Stimulated activated memory B cell treated with anti-CD40 and anti-IgM and Interleukin-4, amounts not matched to agents 10 μg/mL and 1 μg/mL and 100 μg/mL, for 72 hours (primary cell): Measurements from ENCODE around the gene KRT82.

Experiments
- ATAC-seq: fragments of 150-1000 bp; cut with Tn5 transposase; 2 replicates; pipeline ENCODE4 v1.10.0; 2021
- H3K27ac Mint-ChIP-seq: one replicate; pipeline ENCODE4 v1.8.0; 2022; ENCODE audit warnings: mild to moderate bottlenecking, mixed read lengths
- H3K27me3 Mint-ChIP-seq: one replicate; pipeline ENCODE4 v1.8.0; 2022; ENCODE audit warnings: mixed read lengths
- H3K36me3 Mint-ChIP-seq: one replicate; pipeline ENCODE4 v1.8.0; 2022; ENCODE audit warnings: mixed read lengths
- H3K4me1 Mint-ChIP-seq: one replicate; pipeline ENCODE4 v1.8.0; 2022; ENCODE audit warnings: mixed read lengths
- H3K4me3 Mint-ChIP-seq: one replicate; pipeline ENCODE4 v1.8.0; 2022; ENCODE audit warnings: mild to moderate bottlenecking, moderate library complexity, mixed read lengths
- H3K9me3 Mint-ChIP-seq: one replicate; pipeline ENCODE4 v1.8.0; 2022; ENCODE audit warnings: mixed read lengths

KRT82 gene

DNA sequence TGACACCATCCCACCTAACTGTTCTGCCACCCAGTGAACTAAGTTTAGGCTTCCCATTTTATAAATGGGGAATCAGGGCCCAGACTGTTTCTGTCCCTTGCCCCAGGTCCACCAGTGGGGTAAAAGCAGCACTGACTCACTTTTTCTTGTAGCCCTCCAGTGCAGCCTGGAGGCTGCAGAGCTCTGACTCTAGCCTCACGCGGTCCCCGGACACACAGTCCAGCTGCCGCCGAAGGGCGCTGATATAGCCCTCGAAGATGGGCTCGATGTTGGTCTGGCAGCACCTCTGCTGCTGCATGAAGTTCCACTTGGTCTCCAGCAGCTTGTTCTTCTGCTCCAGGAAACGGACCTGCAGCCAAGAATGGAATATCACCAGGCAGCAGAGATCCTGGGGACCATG, 2.6 kb downstream of the KRT82 start:
- Mint-ChIP-seq H3K27ac (no peak overlapping the region), H3K9me3 (peaks cover under 1% of the 10 kb centered on the region), H3K4me1 (no peaks in the 10 kb centered on the region), H3K36me3 (no peaks in the 10 kb centered on the region), H3K27me3 (peaks cover 52% of the 10 kb centered on the region), H3K4me3 (no peak overlapping the region)
- ATAC-seq = no peak

GRCh38 chr12:52402873-52403540, 3.1 kb downstream of the KRT82 start:
- Mint-ChIP-seq H3K27ac (no peak overlapping the region), H3K4me1 (no peaks in the 10 kb centered on the region), H3K9me3 (no peaks in the 10 kb centered on the region), H3K4me3 (no peak overlapping the region), H3K27me3 (peaks cover 46% of the 10 kb centered on the region), H3K36me3 (no peaks in the 10 kb centered on the region)
- ATAC-seq = no peak

GRCh38 chr12:52402377-52402776, 3.8 kb downstream of the KRT82 start:
- no peak overlapping the region for H3K27ac Mint-ChIP-seq
- H3K9me3 Mint-ChIP-seq = no peaks in the 10 kb centered on the region
- ATAC-seq = no peak
- no peaks in the 10 kb centered on the region for H3K4me1 Mint-ChIP-seq
- H3K36me3 Mint-ChIP-seq = no peaks in the 10 kb centered on the region
- H3K27me3 Mint-ChIP-seq = peaks cover 41% of the 10 kb centered on the region
- no peak overlapping the region for H3K4me3 Mint-ChIP-seq

DNA sequence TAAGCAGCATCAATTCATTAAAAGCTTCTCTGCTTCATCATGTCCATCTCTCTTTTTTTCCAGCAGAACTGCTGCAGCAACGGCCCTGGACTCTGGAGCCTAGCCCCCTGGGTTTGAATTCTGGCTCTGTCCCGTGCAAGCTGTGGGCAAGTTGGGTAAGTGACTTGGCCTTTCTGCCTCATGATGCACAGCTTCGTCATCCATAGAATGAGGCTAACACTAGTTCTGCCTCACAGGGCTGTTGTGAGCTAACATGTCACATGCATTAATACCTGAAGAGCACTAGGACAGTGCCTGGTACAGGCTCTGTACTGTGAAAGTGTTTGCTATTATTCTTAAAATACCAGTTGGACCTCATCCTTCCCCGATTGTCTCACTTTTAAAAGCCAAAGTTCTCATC, 4.2 kb downstream of the KRT82 start:
- Mint-ChIP-seq H3K9me3 (no peaks in the 10 kb centered on the region), H3K27me3 (peaks cover 44% of the 10 kb centered on the region), H3K27ac (no peak overlapping the region), H3K4me1 (no peaks in the 10 kb centered on the region), H3K36me3 (no peaks in the 10 kb centered on the region), H3K4me3 (no peak overlapping the region)
- ATAC-seq = no peak

GRCh38 chr12:52401526-52401925, 4.6 kb downstream of the KRT82 start:
- H3K27me3 Mint-ChIP-seq = peaks cover 48% of the 10 kb centered on the region
- no peak for ATAC-seq
- no peaks in the 10 kb centered on the region for H3K9me3 Mint-ChIP-seq
- H3K4me1 Mint-ChIP-seq = no peaks in the 10 kb centered on the region
- no peaks in the 10 kb centered on the region for H3K36me3 Mint-ChIP-seq
- H3K4me3 Mint-ChIP-seq = no peak overlapping the region
- H3K27ac Mint-ChIP-seq = no peak overlapping the region

GRCh38 chr12:52400906-52401305, 5.2 kb downstream of the KRT82 start:
- no peak overlapping the region for H3K27ac Mint-ChIP-seq
- H3K4me3 Mint-ChIP-seq = no peak overlapping the region
- no peaks in the 10 kb centered on the region for H3K36me3 Mint-ChIP-seq
- no peaks in the 10 kb centered on the region for H3K9me3 Mint-ChIP-seq
- peaks cover 55% of the 10 kb centered on the region for H3K27me3 Mint-ChIP-seq
- ATAC-seq = no peak
- H3K4me1 Mint-ChIP-seq = no peaks in the 10 kb centered on the region

DNA sequence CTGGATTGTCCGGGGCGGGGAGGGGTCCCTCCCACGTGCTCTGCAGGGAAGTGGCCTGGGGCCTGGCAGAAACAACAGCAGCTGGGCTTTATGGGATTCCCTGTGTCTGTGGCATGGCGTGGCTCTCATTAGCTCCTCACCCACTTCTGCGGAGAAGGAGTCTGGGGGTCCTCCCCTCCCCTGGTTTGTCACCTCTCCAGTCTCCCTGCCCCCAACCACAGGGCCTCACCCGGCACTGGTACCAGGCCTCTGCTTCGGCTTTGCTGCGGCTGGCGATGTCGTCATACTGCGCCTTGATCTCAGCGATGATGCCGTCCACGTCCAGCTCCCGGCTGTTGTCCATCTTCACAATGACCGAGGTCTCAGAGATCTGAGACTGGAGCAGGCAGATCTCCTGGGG, 6.4 kb downstream of the KRT82 start:
- Mint-ChIP-seq H3K4me1 (no peaks in the 10 kb centered on the region), H3K4me3 (no peak overlapping the region), H3K9me3 (no peaks in the 10 kb centered on the region), H3K36me3 (no peaks in the 10 kb centered on the region), H3K27ac (no peak overlapping the region), H3K27me3 (peaks cover 59% of the 10 kb centered on the region)
- no peak for ATAC-seq

DNA sequence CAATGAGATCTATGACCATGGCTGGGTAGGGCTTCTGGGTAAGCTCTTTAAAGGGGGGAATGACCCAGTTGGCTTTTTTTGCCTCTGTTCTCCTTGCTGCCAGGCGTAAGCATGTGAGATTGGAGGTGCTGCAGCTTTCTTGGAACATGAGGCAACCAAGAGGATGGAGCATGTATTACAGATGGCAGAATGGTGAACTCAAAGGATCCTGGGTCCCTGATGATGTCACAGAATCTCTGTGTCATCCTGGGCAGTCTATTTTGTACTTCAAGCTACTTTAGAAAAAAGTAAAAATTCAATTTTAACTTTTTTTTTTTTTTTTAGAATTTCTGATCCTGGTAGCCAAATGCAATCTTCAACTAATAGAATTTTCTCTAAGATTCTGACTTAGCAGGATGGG, 8.0 kb downstream of the KRT82 start:
- Mint-ChIP-seq H3K4me3 (no peak overlapping the region), H3K9me3 (no peaks in the 10 kb centered on the region), H3K27ac (no peak overlapping the region), H3K4me1 (no peaks in the 10 kb centered on the region), H3K36me3 (no peaks in the 10 kb centered on the region), H3K27me3 (peaks cover 62% of the 10 kb centered on the region)
- ATAC-seq = no peak

DNA sequence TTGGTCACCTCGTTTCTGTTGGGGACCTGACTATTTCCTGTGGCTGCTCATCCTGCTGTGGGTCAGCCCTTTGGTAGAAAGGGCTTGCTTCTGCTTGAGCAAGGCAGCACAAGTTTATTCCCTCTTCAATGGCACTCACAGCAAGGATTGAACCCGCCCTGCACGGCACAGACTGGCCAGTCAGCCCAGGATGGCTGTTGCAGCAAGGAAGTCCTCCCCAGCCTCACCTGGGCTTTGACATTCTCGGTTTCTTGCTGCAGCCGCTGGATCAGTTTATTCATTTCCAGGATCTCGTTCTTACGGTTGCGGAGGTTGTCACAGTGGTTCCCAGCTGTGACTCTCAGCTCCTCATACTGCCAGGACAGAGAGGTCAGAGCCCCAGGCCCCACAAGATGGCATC, 9.5 kb downstream of the KRT82 start:
- ATAC-seq = no peak
- Mint-ChIP-seq H3K4me3 (no peak overlapping the region), H3K9me3 (no peaks in the 10 kb centered on the region), H3K36me3 (no peaks in the 10 kb centered on the region), H3K27ac (no peak overlapping the region), H3K4me1 (no peaks in the 10 kb centered on the region), H3K27me3 (peaks cover 52% of the 10 kb centered on the region)

DNA sequence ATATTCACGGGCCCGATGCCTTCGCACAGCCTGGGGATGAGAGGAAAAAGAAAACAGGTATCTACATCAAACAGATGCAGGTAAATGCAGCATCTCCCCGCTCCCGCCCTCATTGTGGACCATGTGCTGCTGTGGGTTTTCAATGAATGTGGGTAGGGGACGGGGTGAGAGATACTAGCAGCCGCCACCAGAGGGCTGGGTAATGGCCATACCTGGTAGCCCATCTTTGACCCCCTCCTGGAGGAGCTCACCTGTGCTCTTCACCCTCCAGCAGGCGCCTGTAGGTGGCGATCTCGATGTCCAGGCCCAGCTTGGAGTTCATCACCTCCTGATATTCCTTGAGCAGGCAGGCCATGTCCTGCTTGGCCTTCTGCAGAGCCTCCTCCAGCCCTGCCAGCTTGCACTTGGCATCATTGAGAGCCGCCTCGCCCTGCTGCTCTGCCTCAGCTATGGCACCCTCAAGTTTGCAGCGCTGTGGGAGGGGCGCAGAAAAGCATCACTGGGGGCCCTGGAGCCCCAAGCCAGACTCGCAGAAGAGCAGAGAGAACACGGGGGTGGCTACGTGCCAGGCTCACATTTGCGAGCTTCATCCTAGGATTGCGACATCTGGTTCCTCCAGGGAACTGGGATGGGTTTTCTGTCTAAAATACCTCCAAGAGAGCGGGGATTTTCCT, 10.2 kb downstream of the KRT82 start:
- Mint-ChIP-seq H3K4me3 (no peak overlapping the region), H3K27ac (no peak overlapping the region), H3K27me3 (peaks cover 49% of the 10 kb centered on the region), H3K9me3 (no peaks in the 10 kb centered on the region), H3K4me1 (no peaks in the 10 kb centered on the region), H3K36me3 (no peaks in the 10 kb centered on the region)
- ATAC-seq = no peak

GRCh38 chr12:52394836-52395405, 11.2 kb downstream of the KRT82 start:
- H3K27me3 Mint-ChIP-seq = peaks cover 39% of the 10 kb centered on the region
- no peaks in the 10 kb centered on the region for H3K36me3 Mint-ChIP-seq
- no peak overlapping the region for H3K27ac Mint-ChIP-seq
- H3K4me1 Mint-ChIP-seq = no peaks in the 10 kb centered on the region
- no peaks in the 10 kb centered on the region for H3K9me3 Mint-ChIP-seq
- ATAC-seq = no peak
- no peak overlapping the region for H3K4me3 Mint-ChIP-seq

GRCh38 chr12:52392465-52393007, 13.6 kb downstream of the KRT82 start:
- H3K27ac Mint-ChIP-seq = no peak overlapping the region
- no peaks in the 10 kb centered on the region for H3K9me3 Mint-ChIP-seq
- ATAC-seq = no peak
- H3K27me3 Mint-ChIP-seq = peaks cover 35% of the 10 kb centered on the region
- no peaks in the 10 kb centered on the region for H3K36me3 Mint-ChIP-seq
- H3K4me1 Mint-ChIP-seq = no peaks in the 10 kb centered on the region
- H3K4me3 Mint-ChIP-seq = no peak overlapping the region

DNA sequence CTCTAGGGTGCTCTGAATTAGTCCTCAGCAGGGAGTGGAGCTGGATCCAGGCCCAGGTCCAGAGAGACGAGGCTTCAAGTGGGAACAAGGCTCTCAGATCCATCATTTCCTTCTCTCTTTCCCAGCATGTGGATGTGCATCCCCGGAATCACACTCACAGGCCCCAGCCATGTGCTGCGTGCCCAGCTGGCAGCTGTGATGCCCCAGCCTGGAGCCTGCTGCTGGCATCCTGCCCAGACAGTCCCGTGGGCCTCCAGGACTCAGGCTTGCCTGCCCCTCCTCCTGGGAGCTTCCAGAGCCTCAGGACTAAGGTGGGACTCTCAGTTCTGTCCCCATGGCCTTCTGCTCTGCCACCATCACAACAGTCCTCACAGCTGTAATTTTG, 14.5 kb downstream of the KRT82 start:
- H3K4me3 Mint-ChIP-seq = no peak overlapping the region
- no peak overlapping the region for H3K27ac Mint-ChIP-seq
- ATAC-seq = no peak
- H3K9me3 Mint-ChIP-seq = no peaks in the 10 kb centered on the region
- no peaks in the 10 kb centered on the region for H3K36me3 Mint-ChIP-seq
- no peaks in the 10 kb centered on the region for H3K4me1 Mint-ChIP-seq
- peaks cover 27% of the 10 kb centered on the region for H3K27me3 Mint-ChIP-seq

DNA sequence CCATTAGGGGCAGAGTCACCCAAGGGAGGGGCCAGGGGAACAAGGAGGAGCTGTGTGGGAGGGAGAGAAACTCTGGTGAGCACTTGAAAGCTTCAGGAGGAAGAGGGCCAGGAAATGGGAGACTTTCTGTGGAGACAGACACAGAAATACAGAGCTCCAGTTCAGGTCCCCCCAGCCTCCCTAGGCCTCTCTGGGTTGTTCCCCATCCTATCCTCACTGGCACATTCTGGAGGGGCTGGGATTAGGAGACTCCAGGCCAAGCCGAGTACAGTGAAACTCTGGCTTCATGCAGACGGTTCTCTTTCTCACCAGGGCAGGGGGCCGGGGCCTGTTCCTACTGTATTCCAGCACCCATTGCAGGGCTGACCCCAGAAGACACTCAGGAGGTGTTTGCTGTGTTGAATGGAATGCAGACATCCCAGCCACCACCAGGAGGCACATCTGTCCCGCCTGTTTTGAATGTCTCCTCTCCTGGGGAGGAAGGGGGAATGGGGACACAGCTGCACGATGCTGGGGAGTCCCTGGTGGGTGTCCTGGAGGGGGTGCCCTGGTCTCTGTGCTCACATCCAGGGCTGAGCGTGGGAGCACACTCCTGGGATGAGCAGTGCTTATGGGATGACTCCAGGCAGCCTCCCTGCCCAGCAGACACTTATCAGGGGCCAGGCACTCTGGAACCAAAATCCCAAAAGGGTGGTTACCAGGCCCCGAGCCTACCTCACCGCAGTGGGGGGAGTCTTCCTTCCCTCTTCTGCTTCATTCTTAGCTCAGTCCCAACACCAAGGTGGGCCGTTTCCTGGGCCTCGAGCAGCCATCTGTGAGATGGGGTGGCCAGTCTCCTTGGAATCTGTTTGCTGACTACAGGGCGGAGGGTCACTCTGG, 15.2 kb downstream of the KRT82 start:
- Mint-ChIP-seq H3K4me1 (no peaks in the 10 kb centered on the region), H3K27me3 (peaks cover 20% of the 10 kb centered on the region)

More for the DNA sequence above, 15.2 kb downstream of the KRT82 start:
- H3K9me3 Mint-ChIP-seq = no peaks in the 10 kb centered on the region
- H3K36me3 Mint-ChIP-seq = no peaks in the 10 kb centered on the region
- ATAC-seq = no peak
- no peak overlapping the region for H3K4me3 Mint-ChIP-seq
- no peak overlapping the region for H3K27ac Mint-ChIP-seq
